ENCODE measurements around the gene WWC2. TPM values are rescaled to one million over a fixed set of nuclear protein-coding genes. Genes with fewer than 3 reads are reported as not detected.

WWC2 gene
- total and polyA plus RNA-seq, 2 donors (not counting 3 experiments of a cell fraction or from before 2014, with no cell fraction given): 12.9 to 52.2 TPM

DNA sequence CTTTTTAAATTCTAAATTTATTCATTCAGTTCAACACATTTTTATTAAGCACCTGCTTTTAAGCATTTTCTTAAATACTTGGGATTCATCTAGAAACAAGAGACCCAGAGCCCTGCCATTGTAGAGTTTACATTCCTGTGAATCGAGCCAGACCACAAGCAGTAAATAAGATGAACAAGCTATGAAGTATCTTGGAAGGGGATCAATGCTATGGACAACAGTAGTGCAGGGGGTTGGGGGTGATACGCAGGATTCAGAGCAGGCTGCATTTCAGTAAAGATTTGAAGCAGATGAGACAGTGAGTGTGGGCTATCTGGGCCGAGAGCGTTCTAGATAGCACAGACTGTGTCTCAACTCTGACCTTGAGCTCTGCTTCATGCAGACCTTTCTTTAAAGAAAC is 185.9 kb downstream of the WWC2 start:
- TF ChIP-seq FOS (IDR thresholded peaks at IDR 0.05; ENCODE audit: borderline replicate concordance, insufficient read depth, low read length): no peak
- no peak for TF ChIP-seq EZH2 (IDR thresholded peaks at IDR 0.05; ENCODE audit: borderline replicate concordance, low read depth, low read length, severe bottlenecking)
- no peak for TF ChIP-seq GATA2 (IDR thresholded peaks at IDR 0.05; ENCODE audit: insufficient read depth, insufficient read length, low read depth, low read length)
- TF ChIP-seq, protein P1, sequence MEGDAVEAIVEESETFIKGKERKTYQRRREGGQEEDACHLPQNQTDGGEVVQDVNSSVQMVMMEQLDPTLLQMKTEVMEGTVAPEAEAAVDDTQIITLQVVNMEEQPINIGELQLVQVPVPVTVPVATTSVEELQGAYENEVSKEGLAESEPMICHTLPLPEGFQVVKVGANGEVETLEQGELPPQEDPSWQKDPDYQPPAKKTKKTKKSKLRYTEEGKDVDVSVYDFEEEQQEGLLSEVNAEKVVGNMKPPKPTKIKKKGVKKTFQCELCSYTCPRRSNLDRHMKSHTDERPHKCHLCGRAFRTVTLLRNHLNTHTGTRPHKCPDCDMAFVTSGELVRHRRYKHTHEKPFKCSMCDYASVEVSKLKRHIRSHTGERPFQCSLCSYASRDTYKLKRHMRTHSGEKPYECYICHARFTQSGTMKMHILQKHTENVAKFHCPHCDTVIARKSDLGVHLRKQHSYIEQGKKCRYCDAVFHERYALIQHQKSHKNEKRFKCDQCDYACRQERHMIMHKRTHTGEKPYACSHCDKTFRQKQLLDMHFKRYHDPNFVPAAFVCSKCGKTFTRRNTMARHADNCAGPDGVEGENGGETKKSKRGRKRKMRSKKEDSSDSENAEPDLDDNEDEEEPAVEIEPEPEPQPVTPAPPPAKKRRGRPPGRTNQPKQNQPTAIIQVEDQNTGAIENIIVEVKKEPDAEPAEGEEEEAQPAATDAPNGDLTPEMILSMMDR (IDR thresholded peaks at IDR 0.05; ENCODE audit: extremely low read depth in 1 of 2, insufficient read depth in 1 of 2, low read depth in 1 of 2, low read length in 2 of 2): no peak
- TF ChIP-seq JUN (IDR thresholded peaks at IDR 0.05; ENCODE audit: borderline replicate concordance, insufficient read depth, insufficient read length, low read depth): no peak
- TF ChIP-seq MYC (IDR thresholded peaks at IDR 0.05; ENCODE audit: low read depth, low read length): no peak
- TF ChIP-seq POLR2AphosphoS5 (IDR thresholded peaks at IDR 0.05; ENCODE audit: insufficient read depth, low read depth, low read length): no peak
- TF ChIP-seq, protein P2, sequence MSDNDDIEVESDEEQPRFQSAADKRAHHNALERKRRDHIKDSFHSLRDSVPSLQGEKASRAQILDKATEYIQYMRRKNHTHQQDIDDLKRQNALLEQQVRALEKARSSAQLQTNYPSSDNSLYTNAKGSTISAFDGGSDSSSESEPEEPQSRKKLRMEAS (IDR thresholded peaks at IDR 0.05; ENCODE audit: insufficient read depth, insufficient read length): no peak
- TF ChIP-seq POLR2A (IDR thresholded peaks at IDR 0.05; ENCODE audit: low read depth, low read length): no peak
- Histone ChIP-seq H3K4me2 (ENCODE audit: insufficient read depth, low read length) (no peak overlapping the region), H3K27me3 (ENCODE audit: control insufficient read depth in 2 of 2, insufficient read depth in 2 of 2, low read length in 2 of 2) (no peaks in the 10 kb centered on the region), H3K27ac (ENCODE audit: insufficient read depth, low read depth, low read length) (no peak overlapping the region), H3K9me1 (replicated peaks; ENCODE audit: control insufficient read depth, extremely low read depth, insufficient read depth, low read length) (no peaks in the 10 kb centered on the region), H3K4me3 (replicated peaks in 1 of 3; ENCODE audit: insufficient read depth in 1 of 3, low read depth in 1 of 3, low read length in 3 of 3) (no peak overlapping the region), H3K36me3 (ENCODE audit: control insufficient read depth in 2 of 2, extremely low read depth in 1 of 2, insufficient read depth in 2 of 2, low read length in 2 of 2) (peaks cover 13 to 27% of the 10 kb centered on the region in 2 experiments), H3K9ac (replicated peaks; ENCODE audit: extremely low read depth, insufficient read depth, low read length) (no peak overlapping the region), H4K20me1 (replicated peaks; ENCODE audit: control insufficient read depth, extremely low read depth, insufficient read depth, low read length) (no peaks in the 10 kb centered on the region), H3K4me1 (ENCODE audit: control insufficient read depth, extremely low read depth, insufficient read depth, low read length) (peaks cover 9% of the 10 kb centered on the region), H3K79me2 (ENCODE audit: control insufficient read depth, insufficient read depth, low read length) (no peaks in the 10 kb centered on the region), H3K9me3 (replicated peaks; ENCODE audit: control insufficient read depth, insufficient read depth, low read length) (no peaks in the 10 kb centered on the region), H2AFZ (ENCODE audit: low read depth, low read length) (no peak overlapping the region)
- no peak for DNase-seq (ENCODE audit: low read depth, low spot score)
- CTCF ChIA-PET: no interaction called here
- dilution Hi-C loops (cut with MboI; ENCODE audit: extremely low pct_ligation_motif_present, low sequenced_read_pairs) (no loop called here), intact Hi-C loops (cut with micrococcal nuclease) (loop anchor here (5.0 kb wide), 1 partner anchor 112 kb away; no protein-coding TSS in a partner anchor)
- no peak for FAIRE-seq
- POLR2A ChIA-PET: no interaction called here
- no TSS peak for BruUV-seq (replicated peaks)

All from endothelial cell of umbilical vein (primary cell).